DOHH2 (cell line): ENCODE measurements around the gene SMCO4.

Source experiments
- H3F3A ChIP-seq: fragments of 200-600 bp; sonication (generic), shearing (Covaris generic); 2 replicates; pipeline ENCODE4 v1.6.0; 2016; ENCODE audit warnings: antibody characterized with exemption, mild to moderate bottlenecking; ENCODE audit not compliant: control insufficient read depth, insufficient read depth
- H3K27ac ChIP-seq: fragments of 200-600 bp; sonication (generic); 2 replicates; pipeline ENCODE4 v1.5.1; 2014; ENCODE audit warnings: low read depth, mild to moderate bottlenecking, low read length, moderate library complexity
- H3K27me3 ChIP-seq: fragments of 200-600 bp; sonication (generic); 2 replicates; pipeline ENCODE4 v1.6.1; 2014; ENCODE audit warnings: mild to moderate bottlenecking, low read length, mixed read lengths; ENCODE audit not compliant: control insufficient read depth
- H3K36me3 ChIP-seq: fragments of 200-600 bp; sonication (generic); 2 replicates; pipeline ENCODE4 v1.6.1; 2014; ENCODE audit warnings: mild to moderate bottlenecking, low read length, moderate library complexity, mixed read lengths; ENCODE audit not compliant: control insufficient read depth
- H3K4me1 ChIP-seq: fragments of 200-600 bp; sonication (generic); 2 replicates; pipeline ENCODE4 v1.6.1; 2014; ENCODE audit warnings: mild to moderate bottlenecking, low read length, mixed read lengths; ENCODE audit not compliant: control insufficient read depth
- H3K4me2 ChIP-seq: fragments of 200-600 bp; sonication (generic); 2 replicates; pipeline ENCODE4 v1.6.0; 2014; ENCODE audit warnings: mild to moderate bottlenecking, low read length, moderate library complexity
- H3K4me3 ChIP-seq: fragments of 200-600 bp; sonication (generic); 2 replicates; pipeline ENCODE4 v1.5.1; 2014; ENCODE audit warnings: mild to moderate bottlenecking, low read length, mixed read lengths
- H3K79me2 ChIP-seq: fragments of 200-600 bp; sonication (generic); 2 replicates; pipeline ENCODE4 v1.6.1; 2014; ENCODE audit warnings: mild to moderate bottlenecking, low read length, mixed read lengths; ENCODE audit not compliant: control insufficient read depth
- H3K9me2 ChIP-seq: fragments of 200-600 bp; sonication (generic); replicated peaks from 2 replicates; pipeline ENCODE4 v1.6.1; 2014; ENCODE audit warnings: mild to moderate bottlenecking, low read length, mixed read lengths; ENCODE audit not compliant: control insufficient read depth
- H3K9me3 ChIP-seq: fragments of 200-600 bp; sonication (generic); 2 replicates; pipeline ENCODE4 v1.6.1; 2014; ENCODE audit warnings: antibody characterized with exemption, low read length, mixed read lengths; ENCODE audit not compliant: control insufficient read depth, insufficient read depth
- H4K20me1 ChIP-seq: fragments of 200-600 bp; sonication (generic); 2 replicates; pipeline ENCODE4 v1.6.0; 2014; ENCODE audit warnings: low read depth, mild to moderate bottlenecking, antibody characterized with exemption, low read length, moderate library complexity; ENCODE audit not compliant: control insufficient read depth, insufficient read depth
- CTCF ChIP-seq: fragments of 200-600 bp; sonication (generic); IDR thresholded peaks from one replicate; pipeline ENCODE4 v1.5.1; 2014; ENCODE audit warnings: antibody characterized with exemption, mild to moderate bottlenecking, low read depth, low read length; ENCODE audit not compliant: poor library complexity, severe bottlenecking
- EZH2phosphoT487 ChIP-seq: fragments of 200-600 bp; sonication (generic); IDR thresholded peaks from 2 replicates; pipeline ENCODE4 v1.6.1; 2017; ENCODE audit warnings: borderline replicate concordance, mild to moderate bottlenecking, antibody characterized with exemption, low read length, moderate library complexity, mixed read lengths

SMCO4 gene

GRCh38 chr11:93524858-93525257, 18.3 kb downstream of the SMCO4 start:
- Histone ChIP-seq H3K79me2 (no peaks in the 10 kb centered on the region), H3K27ac (no peak overlapping the region)

GRCh38 chr11:93524173-93524536, 19.0 kb downstream of the SMCO4 start:
- H3K79me2 ChIP-seq = no peaks in the 10 kb centered on the region
- H4K20me1 ChIP-seq = no peaks in the 10 kb centered on the region
- no peak overlapping the region for H3K4me2 ChIP-seq
- no peak overlapping the region for H3K27ac ChIP-seq
- TF ChIP-seq EZH2phosphoT487 = no peak
- TF ChIP-seq CTCF = no peak
- no peaks in the 10 kb centered on the region for H3K9me2 ChIP-seq
- no peaks in the 10 kb centered on the region for H3F3A ChIP-seq
- no peaks in the 10 kb centered on the region for H3K9me3 ChIP-seq
- no peaks in the 10 kb centered on the region for H3K27me3 ChIP-seq
- no peak overlapping the region for H3K4me3 ChIP-seq
- H3K36me3 ChIP-seq = no peaks in the 10 kb centered on the region
- H3K4me1 ChIP-seq = peaks cover 33% of the 10 kb centered on the region

More at GRCh38 chr11:93524858-93525257, 18.3 kb downstream of the SMCO4 start:
- Histone ChIP-seq H3K36me3 (no peaks in the 10 kb centered on the region), H3F3A (no peaks in the 10 kb centered on the region), H3K4me3 (no peak overlapping the region), H4K20me1 (no peaks in the 10 kb centered on the region), H3K4me2 (no peak overlapping the region), H3K9me3 (no peaks in the 10 kb centered on the region), H3K27me3 (no peaks in the 10 kb centered on the region), H3K9me2 (no peaks in the 10 kb centered on the region), H3K4me1 (peaks cover 30% of the 10 kb centered on the region)
- no peak for TF ChIP-seq EZH2phosphoT487
- TF ChIP-seq CTCF = no peak

- TF ChIP-seq EZH2phosphoT487 (no peak), CTCF (no peak)
- no peak overlapping the region for H3K27ac ChIP-seq
- no peak overlapping the region for H3K4me2 ChIP-seq
- no peaks in the 10 kb centered on the region for H3K9me3 ChIP-seq
- H4K20me1 ChIP-seq = no peaks in the 10 kb centered on the region
- no peaks in the 10 kb centered on the region for H3K9me2 ChIP-seq
- no peaks in the 10 kb centered on the region for H3F3A ChIP-seq
- H3K36me3 ChIP-seq = no peaks in the 10 kb centered on the region
- no peaks in the 10 kb centered on the region for H3K27me3 ChIP-seq
- peaks cover 20% of the 10 kb centered on the region for H3K4me1 ChIP-seq
- H3K4me3 ChIP-seq = no peak overlapping the region
- no peaks in the 10 kb centered on the region for H3K79me2 ChIP-seq
Measured at GRCh38 chr11:93520726-93521509, 22.3 kb downstream of the SMCO4 start.
